Measurements from ENCODE around the gene CHML. TPM values are rescaled to one million over a fixed set of nuclear protein-coding genes. Genes with fewer than 3 reads are reported as not detected.

Gene CHML
- total RNA-seq, 1 donor from 2014 or later, result 35.2 TPM

- H3K27ac Mint-ChIP-seq, result peak overlapping the region; percentile 75
- intact Hi-C loops (cut with micrococcal nuclease), result no loop called here
- TF ChIP-seq CTCF (IDR thresholded peaks at IDR 0.05), result no peak
- DNase-seq, result no peak
- ChIA-PET POLR2A (interaction anchor here (0.7 to 1.8 kb wide), 2 partner anchors 9 to 36 kb away, joined by 5 read pairs; no protein-coding TSS in a partner anchor), CTCF (interaction anchor here (1.0 to 1.8 kb wide), 2 partner anchors 48 to 61 kb away, joined by 3 to 5 read pairs; partner anchors contain the start of genes CHML and OPN3)
- no peak for ATAC-seq (ENCODE audit: low read depth)
- H3K4me3 Mint-ChIP-seq, result no peak overlapping the region
- peaks cover 84% of the 10 kb centered on the region for H3K36me3 Mint-ChIP-seq (ENCODE audit: low read depth)
- H3K4me1 Mint-ChIP-seq, result peaks cover 36% of the 10 kb centered on the region
- no peaks in the 10 kb centered on the region for H3K9me3 Mint-ChIP-seq
- H3K27me3 Mint-ChIP-seq, result no peaks in the 10 kb centered on the region
Observed at GRCh38 chr1:241591736-241592135, 48.4 kb downstream of the CHML start.

- Mint-ChIP-seq H3K27ac (peak overlapping the region; percentile 75), H3K27me3 (no peaks in the 10 kb centered on the region), H3K36me3 (ENCODE audit: low read depth) (peaks cover 86% of the 10 kb centered on the region), H3K4me1 (peaks cover 32% of the 10 kb centered on the region), H3K4me3 (no peak overlapping the region), H3K9me3 (no peaks in the 10 kb centered on the region)
- intact Hi-C loops (cut with micrococcal nuclease), result no loop called here
- CTCF ChIA-PET, result interaction anchor here (1.0 to 1.8 kb wide), 2 partner anchors 49 to 61 kb away, joined by 3 to 5 read pairs; partner anchors contain the start of genes CHML and OPN3
- no peak for ATAC-seq (ENCODE audit: low read depth)
- POLR2A ChIA-PET, result interaction anchor here (0.7 to 1.8 kb wide), 3 partner anchors 9 to 40 kb away, joined by 4 to 5 read pairs (median 5); no protein-coding TSS in a partner anchor
- DNase-seq, result no peak
- no peak for TF ChIP-seq CTCF (IDR thresholded peaks at IDR 0.05)
Observed at GRCh38 chr1:241591317-241591716, 48.9 kb downstream of the CHML start.

- no peaks in the 10 kb centered on the region for H3K27me3 Mint-ChIP-seq
- TF ChIP-seq CTCF (IDR thresholded peaks at IDR 0.05), result no peak
- ChIA-PET POLR2A (interaction anchor here (0.9 to 1.8 kb wide), 2 partner anchors 10 to 39 kb away, joined by 4 to 5 read pairs; no protein-coding TSS in a partner anchor), CTCF (interaction anchor here (1.8 kb wide), 1 partner anchor 60 kb away, joined by 5 read pairs; no protein-coding TSS in a partner anchor)
- no peak for DNase-seq
- H3K27ac Mint-ChIP-seq, result peak overlapping the region; percentile 75
- H3K36me3 Mint-ChIP-seq (ENCODE audit: low read depth), result peaks cover 86% of the 10 kb centered on the region
- ATAC-seq (ENCODE audit: low read depth), result no peak
- no peaks in the 10 kb centered on the region for H3K9me3 Mint-ChIP-seq
- intact Hi-C loops (cut with micrococcal nuclease), result no loop called here
- H3K4me3 Mint-ChIP-seq, result no peak overlapping the region
- H3K4me1 Mint-ChIP-seq, result peaks cover 26% of the 10 kb centered on the region
Observed at GRCh38 chr1:241590719-241591118, 49.5 kb downstream of the CHML start.

Other genes with a start within 250 kb of the CHML start
- gene FH, start 120.6 kb downstream of the CHML start, total RNA-seq, result 56.0 and 58.3 TPM in 2 replicates
- 44.8 and 53.6 TPM in 2 replicates for gene KMO, start 108.0 kb downstream of the CHML start, total RNA-seq
- 31.5 and 32.1 TPM in 2 replicates for gene OPN3, start within 50 bp of the CHML start, total RNA-seq
- gene WDR64, start 11.9 kb upstream of the CHML start, total RNA-seq, result 0.34 and 0.58 TPM in 2 replicates
- 2.3 TPM in 2 replicates for gene EXO1, start 207.8 kb upstream of the CHML start, total RNA-seq

Data from activated B cell treated with CpG ODN at 0.5 μM for 24 hours (primary cell).